Trophoblast cell (in vitro differentiated cells and primary cell): ENCODE measurements around the gene CTDP1.

ENCODE experiments used
- DNase-seq, 2 donors: peaks; one replicate each; pipeline ENCODE4 v3.0.0-alpha.2; 2016
- H2AFZ ChIP-seq: 2 replicates; pipeline ENCODE4 v1.6.1; 2013; ENCODE audit warnings: low read length, moderate library complexity, mild to moderate bottlenecking; ENCODE audit not compliant: insufficient read depth, poor library complexity
- H2AK5ac ChIP-seq: 2 replicates; pipeline ENCODE4 v1.6.1; 2013; ENCODE audit warnings: mild to moderate bottlenecking, low read length
- H2BK120ac ChIP-seq: 2 replicates; pipeline ENCODE4 v1.6.1; 2013; ENCODE audit warnings: low read length, mild to moderate bottlenecking, moderate library complexity; ENCODE audit not compliant: insufficient read depth, poor library complexity
- H2BK12ac ChIP-seq: 2 replicates; pipeline ENCODE4 v1.6.1; 2013; ENCODE audit warnings: mild to moderate bottlenecking, low read length, moderate library complexity
- H2BK5ac ChIP-seq: 2 replicates; pipeline ENCODE4 v1.6.1; 2013; ENCODE audit warnings: low read length, low read depth, moderate library complexity, mild to moderate bottlenecking; ENCODE audit not compliant: poor library complexity
- H3K14ac ChIP-seq: 2 replicates; pipeline ENCODE4 v1.6.1; 2013; ENCODE audit warnings: mild to moderate bottlenecking, low read length
- H3K18ac ChIP-seq: 2 replicates; pipeline ENCODE4 v1.6.1; 2013; ENCODE audit warnings: mild to moderate bottlenecking, low read length
- H3K23ac ChIP-seq: 2 replicates; pipeline ENCODE4 v1.6.1; 2013; ENCODE audit warnings: low read length
- H3K27ac ChIP-seq: 2 replicates; pipeline ENCODE4 v1.5.1; 2013; ENCODE audit warnings: low read depth, mild to moderate bottlenecking, inconsistent platforms, low read length, moderate library complexity
- H3K27me3 ChIP-seq: 2 replicates; pipeline ENCODE4 v1.6.1; 2013; ENCODE audit warnings: inconsistent platforms, mild to moderate bottlenecking, low read length, moderate library complexity; ENCODE audit not compliant: insufficient read depth
- H3K36me3 ChIP-seq, 2 experiments: 1 replicate in 1 of 2; 2 replicates in 1 of 2; pipeline ENCODE4 v1.6.1; 2013; ENCODE audit warnings: low read length in 2 of 2, mild to moderate bottlenecking in 2 of 2, moderate library complexity in 1 of 2; ENCODE audit not compliant: insufficient read depth in 2 of 2, control insufficient read depth in 1 of 2
- H3K4ac ChIP-seq: 2 replicates; pipeline ENCODE4 v1.6.1; 2013; ENCODE audit warnings: low read depth, mild to moderate bottlenecking, low read length, moderate library complexity
- H3K4me1 ChIP-seq, 2 experiments: 1 replicate in 1 of 2; 2 replicates in 1 of 2; pipeline ENCODE4 v1.6.1; 2013; ENCODE audit warnings: low read length in 2 of 2, mild to moderate bottlenecking in 2 of 2, moderate library complexity in 1 of 2; ENCODE audit not compliant: insufficient read depth in 2 of 2, control insufficient read depth in 1 of 2
- H3K4me2 ChIP-seq: 2 replicates; pipeline ENCODE4 v1.6.1; 2013; ENCODE audit warnings: inconsistent platforms, mild to moderate bottlenecking, low read length, moderate library complexity
- H3K4me3 ChIP-seq: 2 replicates; pipeline ENCODE4 v1.5.1; 2013; ENCODE audit warnings: mild to moderate bottlenecking, low read depth, low read length, inconsistent platforms
- H3K79me1 ChIP-seq: one replicate; pipeline ENCODE4 v1.6.1; 2013; ENCODE audit warnings: low read length
- H3K79me2 ChIP-seq: 2 replicates; pipeline ENCODE4 v1.6.1; 2013; ENCODE audit warnings: low read length, mild to moderate bottlenecking; ENCODE audit not compliant: control insufficient read depth, insufficient read depth, poor library complexity
- H3K9ac ChIP-seq: 2 replicates; pipeline ENCODE4 v1.6.1; 2013; ENCODE audit warnings: mild to moderate bottlenecking, low read length
- H3K9me3 ChIP-seq: 2 replicates; pipeline ENCODE4 v1.6.1; 2013; ENCODE audit warnings: low read depth, mild to moderate bottlenecking, control low read depth, inconsistent platforms, low read length; ENCODE audit not compliant: insufficient read depth
- H4K12ac ChIP-seq: 2 replicates; pipeline ENCODE4 v1.6.1; 2013; ENCODE audit warnings: low read depth, mild to moderate bottlenecking, low read length, moderate library complexity
- H4K8ac ChIP-seq: 2 replicates; pipeline ENCODE4 v1.6.1; 2013; ENCODE audit warnings: low read depth, mild to moderate bottlenecking, low read length, moderate library complexity
- H4K91ac ChIP-seq: one replicate; pipeline ENCODE4 v1.6.1; 2013; ENCODE audit warnings: low read depth, mild to moderate bottlenecking, low read length, moderate library complexity
- WGBS: extraction: QIAGEN DNeasy Blood & Tissue Kit; methylation state at CpG from one replicate; pipeline ENCODE4 v1.1.7; 2013; ENCODE audit warnings: missing lambda C conversion rate; ENCODE audit not compliant: insufficient read length, insufficient coverage; ENCODE audit errors: extremely low coverage; 5-methylcytosine and 5-hydroxymethylcytosine counted together

CTDP1 gene

GRCh38 chr18:79795446-79795845, 115.8 kb downstream of the CTDP1 start:
- DNase-seq, result no peak
- no peak overlapping the region for H2BK120ac ChIP-seq
- WGBS, result no CpG with 5 or more reads among the region's 19 CpGs

GRCh38 chr18:79796016-79796415, 116.4 kb downstream of the CTDP1 start:
- no peak overlapping the region for H2BK120ac ChIP-seq
- H4K8ac ChIP-seq, result no peak overlapping the region
- no peak overlapping the region for H3K27ac ChIP-seq
- H3K4me3 ChIP-seq, result no peak overlapping the region
- H3K14ac ChIP-seq, result no peak overlapping the region
- no peak overlapping the region for H3K4me2 ChIP-seq
- no peaks in the 10 kb centered on the region for H3K79me1 ChIP-seq
- H4K12ac ChIP-seq, result no peak overlapping the region
- no peak for DNase-seq
- no CpG with 5 or more reads among the region's 7 CpGs for WGBS
- H3K36me3 ChIP-seq, result no peaks in the 10 kb centered on the region
- H3K23ac ChIP-seq, result no peak overlapping the region
- peaks cover 4% of the 10 kb centered on the region for H3K9me3 ChIP-seq
- H3K4ac ChIP-seq, result no peak overlapping the region
- H3K79me2 ChIP-seq, result no peaks in the 10 kb centered on the region
- no peak overlapping the region for H2AK5ac ChIP-seq
- H3K9ac ChIP-seq, result no peak overlapping the region
- peaks cover 0 to 5% of the 10 kb centered on the region in 2 experiments for H3K4me1 ChIP-seq
- no peak overlapping the region for H3K18ac ChIP-seq
- H2BK5ac ChIP-seq, result no peak overlapping the region
- no peak overlapping the region for H4K91ac ChIP-seq
- peaks cover 39% of the 10 kb centered on the region for H3K27me3 ChIP-seq
- H2BK12ac ChIP-seq, result no peak overlapping the region
- no peak overlapping the region for H2AFZ ChIP-seq

More at GRCh38 chr18:79795446-79795845, 115.8 kb downstream of the CTDP1 start:
- H3K79me2 ChIP-seq, result no peaks in the 10 kb centered on the region
- no peak overlapping the region for H3K9ac ChIP-seq
- H2BK5ac ChIP-seq, result no peak overlapping the region
- no peak overlapping the region for H3K23ac ChIP-seq
- no peak overlapping the region for H2AFZ ChIP-seq
- no peak overlapping the region for H4K8ac ChIP-seq
- no peak overlapping the region for H4K91ac ChIP-seq
- H4K12ac ChIP-seq, result no peak overlapping the region
- H3K14ac ChIP-seq, result no peak overlapping the region
- no peaks in the 10 kb centered on the region for H3K79me1 ChIP-seq
- H3K9me3 ChIP-seq, result peaks cover 4% of the 10 kb centered on the region
- H3K27ac ChIP-seq, result no peak overlapping the region
- no peak overlapping the region for H3K4ac ChIP-seq
- no peak overlapping the region for H3K4me2 ChIP-seq
- no peak overlapping the region for H2BK12ac ChIP-seq
- no peak overlapping the region for H2AK5ac ChIP-seq
- peaks cover 0 to 5% of the 10 kb centered on the region in 2 experiments for H3K4me1 ChIP-seq
- no peak overlapping the region for H3K4me3 ChIP-seq
- no peak overlapping the region for H3K18ac ChIP-seq
- no peaks in the 10 kb centered on the region for H3K36me3 ChIP-seq
- H3K27me3 ChIP-seq, result peaks cover 37% of the 10 kb centered on the region

- Histone ChIP-seq H3K27ac (no peak overlapping the region), H3K36me3 (no peaks in the 10 kb centered on the region), H3K4me3 (no peak overlapping the region)
Observed at GRCh38 chr18:79796531-79797405, 117.2 kb downstream of the CTDP1 start.

GRCh38 chr18:79797518-79798345, 118.1 kb downstream of the CTDP1 start, which contains the start of gene KCNG2:
Gene KCNG2, plus strand, starts transcription at chr18:79797938. Its CDS starts 65,730 bp downstream, at chr18:79863668.
- no peak within 1 kb of the TSS for H4K91ac ChIP-seq
- no peak within 1 kb of the TSS for H3K4ac ChIP-seq
- H2BK12ac ChIP-seq, result no peak within 1 kb of the TSS
- H3K4me1 ChIP-seq, result peaks cover 0 to 2% of the 10 kb centered on the region in 2 experiments
- no peaks in the 10 kb centered on the region for H3K79me1 ChIP-seq
- H2AFZ ChIP-seq, result no peak within 1 kb of the TSS
- WGBS, result no CpG with 5 or more reads among the region's 92 CpGs
- no peak within 1 kb of the TSS for H3K4me3 ChIP-seq
- H3K18ac ChIP-seq, result no peak within 1 kb of the TSS
- H3K27ac ChIP-seq, result no peak within 1 kb of the TSS
- H3K14ac ChIP-seq, result no peak within 1 kb of the TSS
- H4K8ac ChIP-seq, result no peak within 1 kb of the TSS
- peaks cover 39% of the 10 kb centered on the region for H3K27me3 ChIP-seq
- H3K4me2 ChIP-seq, result peak within 1 kb of the TSS; percentile 37
- DNase-seq, result no peak
- no peaks in the 10 kb centered on the region for H3K36me3 ChIP-seq
- no peak within 1 kb of the TSS for H4K12ac ChIP-seq
- no peak within 1 kb of the TSS for H2BK120ac ChIP-seq
- H3K23ac ChIP-seq, result no peak within 1 kb of the TSS
- no peak within 1 kb of the TSS for H3K9ac ChIP-seq
- H2AK5ac ChIP-seq, result no peak within 1 kb of the TSS
- peaks cover 4% of the 10 kb centered on the region for H3K9me3 ChIP-seq
- H3K79me2 ChIP-seq, result no peaks in the 10 kb centered on the region
- no peak within 1 kb of the TSS for H2BK5ac ChIP-seq

More at GRCh38 chr18:79796531-79797405, 117.2 kb downstream of the CTDP1 start:
- peaks cover 0 to 3% of the 10 kb centered on the region in 2 experiments for H3K4me1 ChIP-seq
- no peak overlapping the region for H3K14ac ChIP-seq
- no peaks in the 10 kb centered on the region for H3K79me2 ChIP-seq
- H4K12ac ChIP-seq, result no peak overlapping the region
- no peak overlapping the region for H2BK120ac ChIP-seq
- H3K79me1 ChIP-seq, result no peaks in the 10 kb centered on the region
- H3K4ac ChIP-seq, result no peak overlapping the region
- WGBS, result no CpG with 5 or more reads among the region's 21 CpGs
- no peak overlapping the region for H3K4me2 ChIP-seq
- no peak overlapping the region for H2AK5ac ChIP-seq
- no peak overlapping the region for H2BK12ac ChIP-seq
- H3K18ac ChIP-seq, result no peak overlapping the region
- H3K9ac ChIP-seq, result no peak overlapping the region
- H2AFZ ChIP-seq, result no peak overlapping the region
- no peak overlapping the region for H2BK5ac ChIP-seq
- H3K23ac ChIP-seq, result no peak overlapping the region
- peaks cover 39% of the 10 kb centered on the region for H3K27me3 ChIP-seq
- no peak overlapping the region for H4K91ac ChIP-seq
- H3K9me3 ChIP-seq, result peaks cover 4% of the 10 kb centered on the region
- no peak for DNase-seq
- H4K8ac ChIP-seq, result no peak overlapping the region
